HG03066 (cell line): Measurements from ENCODE around the gene CHST7.

Experiments used
- ATAC-seq: cut with Tn5 transposase; IDR thresholded peaks from one replicate; pipeline ENCODE4 v1.9.1; 2021; ENCODE audit warnings: low read depth; ENCODE audit not compliant: unreplicated experiment

CHST7 gene

GRCh38 chrX:46601283-46601682 lies 27.7 kb downstream of the CHST7 start:
- no peak for ATAC-seq

GRCh38 chrX:46602468-46603102 lies 29.0 kb downstream of the CHST7 start:
- ATAC-seq = no peak

GRCh38 chrX:46607916-46608315 lies 34.4 kb downstream of the CHST7 start:
- ATAC-seq = no peak

GRCh38 chrX:46610070-46610658 lies 36.6 kb downstream of the CHST7 start:
- ATAC-seq = no peak

- no peak for ATAC-seq
These were observed 38.2 kb downstream of the CHST7 start for GRCh38 chrX:46611658-46612362.

- ATAC-seq = no peak
These were observed 44.3 kb downstream of the CHST7 start for GRCh38 chrX:46617906-46618305.

GRCh38 chrX:46618947-46619346 lies 45.4 kb downstream of the CHST7 start:
- no peak for ATAC-seq

- no peak for ATAC-seq
These were observed 46.9 kb downstream of the CHST7 start for GRCh38 chrX:46620505-46620904.

GRCh38 chrX:46621572-46621971 lies 48.0 kb downstream of the CHST7 start:
- ATAC-seq = no peak

GRCh38 chrX:46624090-46624786 lies 50.7 kb downstream of the CHST7 start:
- no peak for ATAC-seq

- no peak for ATAC-seq
These were observed 53.0 kb downstream of the CHST7 start for GRCh38 chrX:46626566-46626965.

GRCh38 chrX:46627062-46627461 lies 53.5 kb downstream of the CHST7 start:
- no peak for ATAC-seq

GRCh38 chrX:46627711-46628419 lies 54.3 kb downstream of the CHST7 start:
- ATAC-seq = peak; percentile 3

GRCh38 chrX:46628460-46629371 lies 55.2 kb downstream of the CHST7 start:
- peak; percentile 93 for ATAC-seq

GRCh38 chrX:46630141-46630540 lies 56.6 kb downstream of the CHST7 start:
- ATAC-seq = no peak

GRCh38 chrX:46634577-46634976 lies 61.0 kb downstream of the CHST7 start:
- no peak for ATAC-seq

- ATAC-seq = no peak
These were observed 61.6 kb downstream of the CHST7 start for GRCh38 chrX:46635186-46635585.

- ATAC-seq = no peak
These were observed 62.7 kb downstream of the CHST7 start for GRCh38 chrX:46636223-46636622.

- no peak for ATAC-seq
These were observed 64.4 kb downstream of the CHST7 start for GRCh38 chrX:46637938-46638337.

- ATAC-seq = no peak
These were observed 68.6 kb downstream of the CHST7 start for GRCh38 chrX:46642145-46642544.
